ENCODE data around the gene OOSP2. TPM values are rescaled to one million over a fixed set of nuclear protein-coding genes. Genes with fewer than 3 reads are reported as not detected.

OOSP2 gene
- total RNA-seq, 6 experiments from 2014 or later, result not detected

DNA sequence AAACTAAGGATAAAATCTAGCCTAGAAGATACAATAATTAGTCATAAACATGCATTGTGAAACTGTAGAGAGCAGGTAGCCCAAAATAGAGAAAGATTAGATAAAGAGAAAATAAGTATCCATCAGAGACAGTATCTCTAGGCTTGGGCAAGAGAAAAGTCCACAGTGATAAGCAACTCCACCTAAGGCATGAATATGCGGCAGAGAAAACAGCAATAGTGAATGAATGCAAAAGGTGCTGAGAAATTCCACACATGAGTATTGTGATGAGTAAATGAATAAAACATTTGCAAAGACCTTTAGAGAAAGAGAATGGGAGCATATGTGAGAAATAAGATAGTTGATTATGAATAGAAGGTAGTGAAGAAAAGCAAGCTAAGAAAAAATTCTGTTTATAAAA is 57.0 kb downstream of the OOSP2 start:
- Mint-ChIP-seq H3K27me3 (ENCODE audit: insufficient read depth) (no peaks in the 10 kb centered on the region; the same call in 1 of the 2 replicates), H3K27ac (no peak overlapping the region), H3K36me3 (ENCODE audit: low read depth) (no peaks in the 10 kb centered on the region), H3K4me3 (no peak overlapping the region), H3K9me3 (peaks cover 21% of the 10 kb centered on the region), H3K4me1 (ENCODE audit: low read depth) (no peaks in the 10 kb centered on the region)
- no peak for DNase-seq
- TF ChIP-seq, protein P1, sequence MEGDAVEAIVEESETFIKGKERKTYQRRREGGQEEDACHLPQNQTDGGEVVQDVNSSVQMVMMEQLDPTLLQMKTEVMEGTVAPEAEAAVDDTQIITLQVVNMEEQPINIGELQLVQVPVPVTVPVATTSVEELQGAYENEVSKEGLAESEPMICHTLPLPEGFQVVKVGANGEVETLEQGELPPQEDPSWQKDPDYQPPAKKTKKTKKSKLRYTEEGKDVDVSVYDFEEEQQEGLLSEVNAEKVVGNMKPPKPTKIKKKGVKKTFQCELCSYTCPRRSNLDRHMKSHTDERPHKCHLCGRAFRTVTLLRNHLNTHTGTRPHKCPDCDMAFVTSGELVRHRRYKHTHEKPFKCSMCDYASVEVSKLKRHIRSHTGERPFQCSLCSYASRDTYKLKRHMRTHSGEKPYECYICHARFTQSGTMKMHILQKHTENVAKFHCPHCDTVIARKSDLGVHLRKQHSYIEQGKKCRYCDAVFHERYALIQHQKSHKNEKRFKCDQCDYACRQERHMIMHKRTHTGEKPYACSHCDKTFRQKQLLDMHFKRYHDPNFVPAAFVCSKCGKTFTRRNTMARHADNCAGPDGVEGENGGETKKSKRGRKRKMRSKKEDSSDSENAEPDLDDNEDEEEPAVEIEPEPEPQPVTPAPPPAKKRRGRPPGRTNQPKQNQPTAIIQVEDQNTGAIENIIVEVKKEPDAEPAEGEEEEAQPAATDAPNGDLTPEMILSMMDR (IDR thresholded peaks at IDR 0.05), result no peak

Other genes starting within 250 kb of the OOSP2 start
- gene MRPL16, start 229.6 kb upstream of the OOSP2 start, total RNA-seq (2021; fragmentation: NEBNext Ultra II Directional; extraction: Animal tissue kit (Norgen Biotek cat#: 25700)), result 10 to 100 TPM; 45.7 to 51.0 (median 48.6) TPM
- not detected for gene CBLIF, start 194.9 kb upstream of the OOSP2 start, total RNA-seq (2021; fragmentation: NEBNext Ultra II Directional; extraction: Animal tissue kit (Norgen Biotek cat#: 25700))
- gene TCN1, start 173.9 kb upstream of the OOSP2 start, total RNA-seq (2021; fragmentation: NEBNext Ultra II Directional; extraction: Animal tissue kit (Norgen Biotek cat#: 25700)), result not detected
- not detected for gene OOSP3, start 161.6 kb upstream of the OOSP2 start, total RNA-seq (2021; fragmentation: NEBNext Ultra II Directional; extraction: Animal tissue kit (Norgen Biotek cat#: 25700))
- gene OOSP1, start 102.0 kb upstream of the OOSP2 start, total RNA-seq (2021; fragmentation: NEBNext Ultra II Directional; extraction: Animal tissue kit (Norgen Biotek cat#: 25700)), result not detected
- gene OOSP4A, start 76.4 kb upstream of the OOSP2 start, total RNA-seq (2021; fragmentation: NEBNext Ultra II Directional; extraction: Animal tissue kit (Norgen Biotek cat#: 25700)), result not detected
- gene OOSP4B, start 23.2 kb upstream of the OOSP2 start, total RNA-seq (2021; fragmentation: NEBNext Ultra II Directional; extraction: Animal tissue kit (Norgen Biotek cat#: 25700)), result not detected
- not detected for gene MS4A3, start 16.3 kb downstream of the OOSP2 start, total RNA-seq (2021; fragmentation: NEBNext Ultra II Directional; extraction: Animal tissue kit (Norgen Biotek cat#: 25700))
- not detected for gene MS4A2, start 48.3 kb downstream of the OOSP2 start, total RNA-seq (2021; fragmentation: NEBNext Ultra II Directional; extraction: Animal tissue kit (Norgen Biotek cat#: 25700))
- gene MS4A6A, start 142.7 kb downstream of the OOSP2 start, total RNA-seq (2021; fragmentation: NEBNext Ultra II Directional; extraction: Animal tissue kit (Norgen Biotek cat#: 25700)), result not detected
- gene MS4A4E, start 202.7 kb downstream of the OOSP2 start, total RNA-seq (2021; fragmentation: NEBNext Ultra II Directional; extraction: Animal tissue kit (Norgen Biotek cat#: 25700)), result not detected
- gene MS4A4A, start 240.3 kb downstream of the OOSP2 start, total RNA-seq (2021; fragmentation: NEBNext Ultra II Directional; extraction: Animal tissue kit (Norgen Biotek cat#: 25700)), result not detected